ENCODE data around the gene NTPCR.
"Not testable (repeated sequence)": the region's sequence is repeated elsewhere in the genome, so short reads cannot be mapped to it uniquely, and the experiment has no call there.

The NTPCR gene

DNA sequence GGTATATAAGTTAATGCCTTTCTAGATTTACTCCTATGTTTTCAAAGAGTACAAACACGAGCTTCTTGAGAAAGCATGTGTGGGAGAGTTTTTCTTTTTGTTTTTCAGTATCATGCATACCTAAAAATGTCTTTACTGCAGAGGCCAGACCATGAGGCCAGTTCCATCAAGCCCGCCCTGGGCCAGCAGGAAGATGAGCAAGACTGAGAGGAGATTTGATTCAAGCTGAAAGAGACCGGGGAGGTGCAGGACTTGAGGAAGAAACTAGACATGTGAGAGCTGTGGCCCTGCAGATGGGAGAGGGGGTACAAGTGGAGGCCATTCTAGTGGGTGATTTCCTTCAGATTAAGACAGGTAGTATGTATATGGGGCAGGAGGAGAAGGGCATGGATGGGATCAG lies 33.4 kb upstream of the NTPCR start:
- Mint-ChIP-seq H3K4me3 (no peak overlapping the region), H3K36me3 (ENCODE audit: low read depth) (no peaks in the 10 kb centered on the region), H3K9me3 (no peaks in the 10 kb centered on the region), H3K4me1 (peaks cover 16% of the 10 kb centered on the region), H3K27me3 (no peaks in the 10 kb centered on the region), H3K27ac (no peak overlapping the region)
- ATAC-seq: no peak
- DNase-seq: no peak

DNA sequence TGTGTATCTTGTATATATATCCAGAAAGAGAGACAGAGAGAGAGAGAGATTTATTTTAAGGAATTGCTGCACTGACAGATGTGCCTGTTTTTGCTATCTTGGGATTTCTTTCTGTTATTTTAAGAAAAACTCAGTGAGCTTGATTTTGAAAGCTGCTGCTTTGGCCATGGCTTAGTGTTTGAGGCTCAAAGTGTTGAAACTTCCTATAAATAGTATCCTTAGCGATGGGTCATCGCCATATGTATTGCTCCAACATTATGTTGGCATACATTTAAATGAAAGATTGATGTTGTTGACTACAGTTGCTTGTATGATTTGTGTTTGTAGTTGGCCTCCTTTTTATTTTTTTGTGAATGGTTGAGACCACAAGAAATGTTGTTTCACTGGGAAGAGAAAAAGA lies 29.0 kb upstream of the NTPCR start:
- peaks cover 43% of the 10 kb centered on the region for H3K4me1 Mint-ChIP-seq
- H3K4me3 Mint-ChIP-seq: no peak overlapping the region
- no peaks in the 10 kb centered on the region for H3K27me3 Mint-ChIP-seq
- no peaks in the 10 kb centered on the region for H3K36me3 Mint-ChIP-seq (ENCODE audit: low read depth)
- H3K27ac Mint-ChIP-seq: no peak overlapping the region
- DNase-seq: no peak
- H3K9me3 Mint-ChIP-seq: peaks cover 4% of the 10 kb centered on the region
- no peak for ATAC-seq

DNA sequence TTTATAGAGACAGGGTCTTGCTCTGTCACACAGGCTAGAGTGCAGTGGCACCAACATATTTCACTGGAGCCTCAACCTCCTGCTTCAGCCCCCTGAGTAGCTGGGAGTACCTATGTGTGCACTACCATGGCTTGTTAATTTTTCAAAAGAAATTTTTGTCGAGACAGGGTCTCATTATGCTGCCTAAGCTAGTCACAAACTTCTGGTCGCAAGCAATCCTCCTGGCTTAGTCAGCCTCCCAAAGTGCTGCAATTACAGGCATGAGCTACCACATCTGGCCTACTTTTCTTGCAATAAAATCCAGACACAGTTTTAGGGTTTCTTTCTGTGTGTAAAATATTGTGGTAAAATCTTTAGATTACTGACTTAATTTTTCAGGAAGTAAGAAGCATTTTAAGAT lies 27.9 kb upstream of the NTPCR start:
- Mint-ChIP-seq H3K36me3 (ENCODE audit: low read depth) (no peaks in the 10 kb centered on the region), H3K9me3 (peaks cover 4% of the 10 kb centered on the region), H3K4me1 (peaks cover 43% of the 10 kb centered on the region), H3K27ac (no peak overlapping the region), H3K4me3 (no peak overlapping the region), H3K27me3 (no peaks in the 10 kb centered on the region)
- ATAC-seq (no peak), DNase-seq (no peak)

DNA sequence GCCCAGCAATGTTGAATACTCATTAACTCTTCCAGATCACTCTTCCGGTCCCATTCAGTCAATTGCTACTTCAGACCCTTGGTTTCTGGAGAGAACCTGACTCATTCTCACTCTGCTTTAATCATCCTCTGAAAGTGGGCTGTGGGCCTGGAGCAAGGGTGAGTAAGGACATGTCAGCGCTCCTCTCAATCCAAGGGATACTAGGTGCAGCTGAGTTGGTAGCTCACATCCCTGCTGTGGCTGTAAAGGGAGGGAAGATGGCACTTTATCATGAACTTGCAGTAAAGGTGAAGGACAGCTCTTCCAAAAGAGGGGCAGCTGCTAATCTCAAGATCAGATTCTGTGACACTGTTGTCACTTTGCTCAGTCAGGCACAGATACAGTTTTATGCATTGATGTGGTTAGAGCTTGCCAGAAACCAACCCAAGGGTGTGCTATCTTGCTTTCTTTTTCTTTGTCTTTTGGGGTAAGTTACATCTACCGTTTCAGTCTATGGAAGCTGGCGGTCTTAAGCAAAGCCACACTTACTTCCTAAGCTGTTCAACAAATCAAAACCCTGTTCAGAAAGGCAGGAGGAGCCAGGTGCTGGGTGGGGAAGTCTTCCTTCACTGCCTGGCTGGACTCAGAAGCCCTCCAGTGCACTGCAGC lies 26.5 kb upstream of the NTPCR start:
- peak; percentile 47 for DNase-seq

DNA sequence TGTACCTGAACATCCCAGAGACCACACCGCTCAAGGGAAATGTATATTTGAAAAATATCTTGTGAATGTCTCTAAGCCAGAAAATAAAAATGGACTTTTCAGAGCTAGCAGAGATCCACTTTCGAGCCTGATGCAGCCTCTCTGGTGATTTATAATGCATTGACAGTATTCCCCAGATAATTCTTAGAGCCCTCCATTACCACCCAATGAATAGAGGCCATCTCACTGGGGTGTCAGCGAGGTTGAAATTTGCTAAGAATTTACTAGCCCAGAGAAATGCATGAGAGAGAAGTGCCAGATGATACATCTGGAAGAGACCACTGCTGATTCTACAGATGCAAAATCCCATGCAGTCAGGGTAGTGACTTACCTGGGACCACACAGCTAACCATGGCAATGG lies 25.5 kb upstream of the NTPCR start:
- Mint-ChIP-seq H3K27ac (no peak overlapping the region), H3K27me3 (no peaks in the 10 kb centered on the region), H3K9me3 (peaks cover 4% of the 10 kb centered on the region), H3K4me1 (peaks cover 43% of the 10 kb centered on the region), H3K4me3 (no peak overlapping the region), H3K36me3 (ENCODE audit: low read depth) (no peaks in the 10 kb centered on the region)
- no peak for ATAC-seq
- DNase-seq: no peak

More for the DNA sequence above, 26.5 kb upstream of the NTPCR start:
- H3K27me3 Mint-ChIP-seq: no peaks in the 10 kb centered on the region
- H3K36me3 Mint-ChIP-seq (ENCODE audit: low read depth): no peaks in the 10 kb centered on the region
- peak; percentile 96 for ATAC-seq
- peaks cover 43% of the 10 kb centered on the region for H3K4me1 Mint-ChIP-seq
- H3K27ac Mint-ChIP-seq: peak overlapping the region; percentile 92
- H3K9me3 Mint-ChIP-seq: peaks cover 4% of the 10 kb centered on the region
- H3K4me3 Mint-ChIP-seq: peak overlapping the region; percentile 60

DNA sequence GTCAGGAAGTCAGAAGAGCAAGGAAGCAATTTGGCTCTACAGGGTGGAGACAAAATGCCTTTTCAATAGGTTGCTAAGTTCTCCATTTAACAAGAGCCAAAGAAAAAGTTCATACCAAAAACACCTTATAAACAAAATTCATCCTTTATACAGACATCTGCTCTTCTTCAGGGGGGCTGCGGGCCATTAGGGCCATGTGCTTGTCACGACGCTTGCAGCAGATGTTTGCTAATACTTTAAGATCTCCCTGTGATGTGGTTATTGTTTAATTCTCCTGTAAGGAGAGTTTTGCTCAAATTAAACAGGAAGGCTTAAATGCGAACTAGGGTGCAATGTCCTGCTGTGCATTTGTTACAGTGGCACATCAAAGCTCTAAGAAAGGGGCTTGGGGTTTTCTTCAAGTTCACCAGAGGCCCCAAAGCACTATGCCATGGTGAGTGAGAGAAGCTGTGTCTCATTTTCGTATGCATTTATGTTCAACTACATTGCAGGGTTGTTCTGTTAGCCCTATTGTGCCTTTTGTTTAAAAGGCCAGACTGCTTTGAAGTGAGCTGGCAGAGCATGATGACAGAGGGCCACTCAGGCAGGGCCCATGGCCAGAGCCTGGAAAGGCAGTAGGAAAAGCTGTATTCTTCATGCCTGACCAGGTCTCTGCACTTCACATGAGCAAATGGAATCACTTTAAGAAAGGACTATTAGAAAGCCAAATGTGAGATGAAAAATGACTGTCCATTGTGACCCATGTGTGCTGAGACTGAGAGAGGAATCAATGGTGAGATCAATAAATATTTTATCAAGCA lies 24.8 kb upstream of the NTPCR start:
- no peaks in the 10 kb centered on the region for H3K27me3 Mint-ChIP-seq
- ATAC-seq: no peak
- no peaks in the 10 kb centered on the region for H3K36me3 Mint-ChIP-seq (ENCODE audit: low read depth)
- no peak overlapping the region for H3K27ac Mint-ChIP-seq
- H3K4me1 Mint-ChIP-seq: peaks cover 43% of the 10 kb centered on the region
- peaks cover 4% of the 10 kb centered on the region for H3K9me3 Mint-ChIP-seq
- no peak for DNase-seq
- no peak overlapping the region for H3K4me3 Mint-ChIP-seq

DNA sequence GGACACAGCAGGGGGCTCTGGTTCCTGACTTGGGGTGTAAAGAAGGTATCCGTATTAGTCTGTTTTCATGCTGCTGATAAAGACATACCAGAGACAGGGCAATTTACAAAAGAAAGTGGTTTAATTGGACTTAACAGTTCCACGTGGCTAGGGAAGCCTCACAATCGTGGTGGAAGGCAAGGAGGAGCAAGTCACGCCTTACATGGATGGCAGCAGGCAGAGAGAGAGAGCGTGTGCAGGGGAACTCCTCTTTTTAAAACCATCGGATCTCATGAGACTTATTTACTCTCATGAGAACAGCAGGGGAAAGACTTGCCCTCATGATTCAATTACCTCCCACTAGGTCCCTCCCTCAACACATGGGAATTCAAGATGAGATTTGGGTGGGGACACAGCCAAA lies 23.2 kb upstream of the NTPCR start:
- H3K27me3 Mint-ChIP-seq; DNase-seq; H3K4me3 Mint-ChIP-seq; H3K9me3 Mint-ChIP-seq; H3K36me3 Mint-ChIP-seq (ENCODE audit: low read depth); H3K27ac Mint-ChIP-seq; ATAC-seq: not testable (repeated sequence)
- H3K4me1 Mint-ChIP-seq: peaks cover 41% of the 10 kb centered on the region

DNA sequence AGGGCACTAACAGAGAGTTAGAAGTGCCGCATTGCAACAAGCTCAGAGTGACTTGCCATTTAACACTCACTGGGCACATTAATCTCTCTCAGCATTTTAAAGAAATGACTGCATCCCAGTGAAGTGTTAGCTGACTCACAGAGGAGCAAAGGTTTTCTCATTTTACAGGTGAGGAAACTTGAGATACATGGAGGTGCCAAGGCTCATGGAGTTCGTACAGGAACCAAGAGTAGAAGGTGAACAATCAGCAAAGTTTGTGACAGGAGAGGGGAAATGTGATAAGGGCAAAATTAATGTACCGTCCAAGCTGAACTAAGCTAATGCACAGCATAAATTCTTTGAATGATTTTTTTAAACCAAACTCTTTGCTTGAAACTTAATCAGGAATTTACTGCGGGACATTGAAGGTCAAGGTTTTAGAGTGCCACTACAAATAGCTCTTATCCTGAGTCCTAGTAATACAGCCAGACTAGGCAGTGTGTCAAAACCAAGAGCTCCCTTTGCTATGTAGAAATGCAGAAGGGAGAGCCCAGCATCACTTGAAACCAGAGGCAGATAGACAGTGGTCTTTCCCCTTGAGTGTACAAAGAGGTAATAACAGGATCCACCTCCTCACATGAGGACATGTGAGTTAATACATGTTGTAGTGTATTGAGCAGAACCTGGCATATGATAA lies 22.4 kb upstream of the NTPCR start:
- ATAC-seq (no peak), DNase-seq (no peak)
- Mint-ChIP-seq H3K36me3 (ENCODE audit: low read depth) (no peaks in the 10 kb centered on the region), H3K4me3 (no peak overlapping the region), H3K4me1 (peaks cover 34% of the 10 kb centered on the region), H3K9me3 (peaks cover 1% of the 10 kb centered on the region), H3K27me3 (no peaks in the 10 kb centered on the region), H3K27ac (no peak overlapping the region)

DNA sequence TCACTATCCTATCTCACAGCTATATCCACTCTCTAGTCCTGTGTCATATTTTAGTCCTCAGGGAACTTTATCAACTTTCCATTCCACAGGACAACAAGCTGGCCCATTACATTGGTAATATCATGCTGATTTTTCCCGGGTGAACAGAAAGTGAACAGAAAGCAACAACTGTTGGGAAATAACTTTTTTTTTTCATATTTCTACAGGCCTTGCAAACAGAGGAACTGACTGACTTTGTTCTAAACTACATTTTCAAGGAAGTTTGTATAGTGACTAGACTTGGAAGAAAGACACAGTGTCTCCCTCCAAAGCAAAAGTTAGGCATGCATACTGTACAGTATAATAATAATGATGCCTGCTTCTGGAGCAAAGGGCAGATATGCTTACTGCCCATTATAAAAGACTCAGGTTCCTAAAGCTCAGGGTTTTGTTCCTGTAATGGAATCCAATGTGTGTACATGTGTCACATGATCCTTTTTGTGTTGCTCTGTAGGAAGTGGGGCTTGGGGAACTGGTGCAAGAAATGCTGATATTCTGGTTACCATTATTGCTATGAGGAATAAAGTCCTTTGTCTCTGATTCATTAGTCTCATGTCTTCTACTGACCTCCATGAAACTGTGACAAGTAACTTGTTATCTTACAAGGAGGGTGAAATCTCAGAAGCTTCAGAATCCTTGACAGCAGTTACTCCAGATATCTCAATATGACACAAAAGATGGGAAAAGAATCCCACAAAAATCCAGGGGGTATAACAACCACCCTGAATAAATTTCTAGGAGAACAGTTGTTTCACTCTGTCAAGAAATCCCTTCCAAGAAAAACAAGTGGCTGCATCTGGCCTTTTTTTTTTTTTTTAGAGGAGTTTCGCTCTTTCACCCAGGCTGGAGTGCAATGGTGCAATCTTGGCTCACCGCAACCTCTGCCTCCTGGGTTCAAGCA lies 17.7 kb upstream of the NTPCR start:
- H3K4me3 Mint-ChIP-seq: no peak overlapping the region
- no peak for ATAC-seq
- H3K36me3 Mint-ChIP-seq (ENCODE audit: low read depth): no peaks in the 10 kb centered on the region
- H3K9me3 Mint-ChIP-seq: no peaks in the 10 kb centered on the region
- no peaks in the 10 kb centered on the region for H3K4me1 Mint-ChIP-seq
- no peak for DNase-seq
- no peak overlapping the region for H3K27ac Mint-ChIP-seq
- H3K27me3 Mint-ChIP-seq: no peaks in the 10 kb centered on the region

DNA sequence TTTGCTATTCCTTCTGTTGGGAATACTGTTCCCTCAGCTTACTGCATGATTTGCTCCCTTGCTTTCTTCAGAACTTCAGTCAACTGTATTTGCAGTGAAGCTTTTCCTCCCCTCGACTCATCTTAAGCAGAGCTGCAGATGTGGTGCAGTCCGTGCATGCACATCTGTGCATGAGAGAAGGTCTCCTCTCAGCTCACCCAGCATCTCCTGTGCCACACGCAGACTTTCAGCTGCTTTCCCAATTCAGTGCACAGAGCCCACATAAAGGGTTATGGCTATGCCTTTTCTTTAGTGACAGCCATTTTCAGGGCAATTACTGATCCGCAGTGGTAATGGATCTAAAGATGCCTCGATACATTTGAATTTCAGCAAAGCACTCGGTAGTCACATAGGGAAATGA lies 13.5 kb upstream of the NTPCR start:
- H3K27ac Mint-ChIP-seq: no peak overlapping the region
- ATAC-seq (no peak), DNase-seq (no peak)
- peaks cover 6% of the 10 kb centered on the region for H3K4me1 Mint-ChIP-seq
- no peaks in the 10 kb centered on the region for H3K9me3 Mint-ChIP-seq
- H3K36me3 Mint-ChIP-seq (ENCODE audit: low read depth): no peaks in the 10 kb centered on the region
- no peak overlapping the region for H3K4me3 Mint-ChIP-seq
- H3K27me3 Mint-ChIP-seq: no peaks in the 10 kb centered on the region

DNA sequence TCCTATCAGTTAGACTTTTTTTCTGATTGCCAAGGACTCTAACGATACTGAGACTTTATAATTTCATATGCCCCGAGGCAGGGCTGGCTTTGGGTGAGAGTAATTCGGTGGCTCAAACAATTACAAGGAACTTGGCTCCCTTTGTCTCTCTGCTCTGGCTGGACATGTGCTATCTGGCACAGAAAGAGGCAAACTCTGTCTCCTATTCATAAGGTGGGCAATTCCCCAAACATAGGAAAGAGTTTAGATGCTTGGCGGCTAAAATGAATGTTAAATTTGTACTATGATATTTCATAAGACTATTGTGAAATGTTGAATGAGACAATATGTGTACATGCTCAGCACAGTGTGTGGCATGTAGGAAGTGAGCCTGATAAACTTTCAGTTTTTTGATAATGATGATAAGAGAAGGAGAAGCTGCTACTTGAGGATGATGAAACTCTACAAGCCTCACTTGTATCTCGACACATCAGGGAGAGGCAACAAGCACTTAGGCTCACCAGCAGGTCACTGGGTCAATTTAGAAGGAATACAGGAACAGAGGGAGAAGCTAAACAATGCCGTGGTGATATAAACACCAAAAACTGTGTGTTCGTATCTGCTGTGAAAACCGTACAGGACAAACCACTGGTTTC lies 12.6 kb upstream of the NTPCR start:
- H3K4me1 Mint-ChIP-seq: peaks cover 10% of the 10 kb centered on the region
- no peak for DNase-seq
- H3K9me3 Mint-ChIP-seq: no peaks in the 10 kb centered on the region
- H3K4me3 Mint-ChIP-seq: no peak overlapping the region
- H3K36me3 Mint-ChIP-seq (ENCODE audit: low read depth): no peaks in the 10 kb centered on the region
- ATAC-seq: no peak
- H3K27me3 Mint-ChIP-seq: no peaks in the 10 kb centered on the region
- no peak overlapping the region for H3K27ac Mint-ChIP-seq

DNA sequence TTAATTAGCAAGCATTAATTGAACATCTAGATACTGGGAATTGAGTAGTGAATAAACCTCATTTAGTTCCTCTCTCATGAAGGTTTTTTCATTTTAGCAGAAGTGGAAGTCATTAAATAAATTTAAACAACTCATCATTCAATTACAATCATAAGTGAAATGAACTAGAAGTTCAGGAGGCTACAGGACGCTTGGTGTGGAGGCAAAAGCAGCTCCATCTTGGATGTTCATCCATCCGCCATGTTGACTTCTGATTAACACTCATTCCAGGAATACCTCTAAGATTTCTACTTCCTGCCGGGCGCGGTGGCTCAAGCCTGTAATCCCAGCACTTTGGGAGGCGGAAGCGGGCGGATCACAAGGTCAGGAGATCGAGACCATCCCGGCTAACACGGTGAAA lies 11.5 kb upstream of the NTPCR start:
- peaks cover 21% of the 10 kb centered on the region for H3K4me1 Mint-ChIP-seq
- no peaks in the 10 kb centered on the region for H3K36me3 Mint-ChIP-seq (ENCODE audit: low read depth)
- ATAC-seq: no peak
- DNase-seq: no peak
- no peak overlapping the region for H3K4me3 Mint-ChIP-seq
- H3K9me3 Mint-ChIP-seq: no peaks in the 10 kb centered on the region
- H3K27me3 Mint-ChIP-seq: no peaks in the 10 kb centered on the region
- no peak overlapping the region for H3K27ac Mint-ChIP-seq

DNA sequence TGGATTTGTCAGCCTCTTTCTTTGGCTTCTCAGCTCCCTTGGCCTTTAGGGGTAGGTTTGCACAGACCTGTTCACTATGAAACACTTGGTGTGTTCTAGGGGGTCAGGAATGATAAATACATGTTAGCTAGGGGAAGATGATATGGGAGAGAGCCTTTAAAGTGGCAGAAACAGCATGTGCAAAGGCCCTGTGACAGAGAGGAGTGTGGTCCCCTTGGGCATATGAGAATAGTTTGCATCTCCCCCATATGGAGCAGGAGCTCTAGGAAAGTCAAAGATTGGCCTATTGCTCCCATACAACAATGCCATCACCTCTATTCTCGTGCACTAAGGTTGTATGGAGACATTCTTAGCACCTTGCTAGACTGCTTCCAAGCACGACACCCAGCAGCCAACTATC lies 10.7 kb upstream of the NTPCR start:
- Mint-ChIP-seq H3K4me3 (no peak overlapping the region), H3K36me3 (ENCODE audit: low read depth) (no peaks in the 10 kb centered on the region), H3K27me3 (no peaks in the 10 kb centered on the region), H3K9me3 (no peaks in the 10 kb centered on the region), H3K27ac (no peak overlapping the region), H3K4me1 (peaks cover 29% of the 10 kb centered on the region)
- ATAC-seq: no peak
- DNase-seq: no peak

DNA sequence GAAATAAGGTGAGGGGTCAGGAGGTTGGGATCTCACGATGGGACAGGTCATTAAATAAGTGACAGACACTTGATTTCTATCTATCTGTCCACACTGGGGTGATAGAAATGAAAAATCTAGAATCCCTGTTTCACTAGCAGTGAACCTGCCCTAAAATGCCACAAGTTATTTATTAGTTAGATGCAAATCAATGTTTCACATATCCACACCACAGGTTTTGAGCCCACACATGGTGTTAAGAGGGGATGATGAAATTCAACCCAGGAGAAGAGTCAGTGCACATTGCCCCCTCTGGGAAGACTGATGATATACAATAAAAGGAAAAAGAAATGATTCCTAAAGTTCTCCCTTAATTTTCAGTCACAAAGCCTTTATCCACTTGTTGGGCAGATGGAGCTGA lies 10.1 kb upstream of the NTPCR start:
- Mint-ChIP-seq H3K4me3 (no peak overlapping the region), H3K27ac (no peak overlapping the region), H3K27me3 (no peaks in the 10 kb centered on the region), H3K9me3 (no peaks in the 10 kb centered on the region), H3K4me1 (peaks cover 32% of the 10 kb centered on the region), H3K36me3 (ENCODE audit: low read depth) (no peaks in the 10 kb centered on the region)
- no peak for DNase-seq
- no peak for ATAC-seq
